HG03354 (cell line): ENCODE measurements around the gene THSD4.
A peak's percentile ranks its signal among the peaks of the same experiment; 100 is the strongest.

Experiments used
- ATAC-seq: cut with Tn5 transposase; IDR thresholded peaks from one replicate; pipeline ENCODE4 v1.9.1; 2021; ENCODE audit warnings: mild to moderate bottlenecking; ENCODE audit not compliant: unreplicated experiment, poor library complexity, severe bottlenecking

Gene THSD4

GRCh38 chr15:71756599-71757352 is 641.5 kb downstream of the THSD4 start:
- no peak for ATAC-seq

DNA sequence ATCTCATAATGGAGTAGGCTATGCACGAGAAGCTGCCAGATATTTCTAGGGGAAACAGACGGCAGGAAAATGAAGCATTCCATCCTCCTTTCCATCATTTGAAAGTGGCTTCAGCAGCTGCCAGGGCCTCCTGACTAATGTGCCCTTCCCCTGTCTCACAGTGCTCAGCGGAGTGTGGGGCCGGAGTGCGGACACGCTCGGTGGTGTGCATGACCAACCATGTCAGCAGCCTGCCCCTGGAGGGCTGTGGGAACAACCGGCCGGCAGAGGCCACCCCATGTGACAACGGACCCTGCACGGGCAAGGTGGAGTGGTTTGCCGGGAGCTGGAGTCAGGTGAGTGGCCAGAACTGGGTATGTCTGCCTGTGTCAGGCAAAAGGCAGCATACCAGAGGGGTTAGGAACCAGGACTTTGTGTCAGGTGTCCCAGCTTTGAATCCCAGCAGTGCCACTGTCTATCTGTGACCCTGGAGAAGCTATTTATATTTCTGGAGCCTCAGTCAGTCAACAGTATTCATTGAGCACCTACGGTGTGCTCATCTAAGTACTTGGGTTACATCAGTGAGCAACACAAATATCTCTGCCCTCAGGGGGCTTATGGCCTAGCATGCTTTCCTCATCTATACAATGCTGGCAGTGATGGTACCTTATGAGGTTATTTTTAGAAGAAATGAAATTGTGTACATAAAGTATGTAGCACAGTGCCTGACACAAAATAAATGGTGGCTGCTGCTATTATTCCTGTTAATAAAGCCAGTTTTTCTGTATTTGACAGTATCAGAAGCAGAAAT is 642.7 kb downstream of the THSD4 start:
- no peak for ATAC-seq

DNA sequence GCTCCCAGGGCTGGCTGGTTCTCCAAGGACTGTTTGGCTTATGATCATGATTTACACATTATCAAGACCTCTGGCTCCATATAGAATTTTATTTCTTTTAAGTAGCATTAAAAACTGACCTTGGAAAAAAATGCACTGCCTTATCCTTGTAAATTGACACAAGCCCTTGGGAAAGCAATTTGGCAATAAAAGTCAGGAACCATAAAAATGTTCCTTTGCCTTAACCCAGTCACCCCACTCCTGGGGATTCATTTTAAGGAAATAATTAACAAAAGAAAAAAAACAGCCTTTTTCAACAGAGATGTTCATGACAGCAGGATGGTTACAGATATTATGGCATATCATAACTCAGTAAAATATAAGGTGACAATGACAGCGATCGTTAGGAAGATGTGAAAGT is 643.4 kb downstream of the THSD4 start:
- ATAC-seq = no peak

GRCh38 chr15:71760852-71761251 is 645.6 kb downstream of the THSD4 start:
- ATAC-seq = no peak

- ATAC-seq = no peak
These were observed 646.4 kb downstream of the THSD4 start for GRCh38 chr15:71761649-71762048.

GRCh38 chr15:71768184-71768583 is 652.9 kb downstream of the THSD4 start:
- no peak for ATAC-seq

DNA sequence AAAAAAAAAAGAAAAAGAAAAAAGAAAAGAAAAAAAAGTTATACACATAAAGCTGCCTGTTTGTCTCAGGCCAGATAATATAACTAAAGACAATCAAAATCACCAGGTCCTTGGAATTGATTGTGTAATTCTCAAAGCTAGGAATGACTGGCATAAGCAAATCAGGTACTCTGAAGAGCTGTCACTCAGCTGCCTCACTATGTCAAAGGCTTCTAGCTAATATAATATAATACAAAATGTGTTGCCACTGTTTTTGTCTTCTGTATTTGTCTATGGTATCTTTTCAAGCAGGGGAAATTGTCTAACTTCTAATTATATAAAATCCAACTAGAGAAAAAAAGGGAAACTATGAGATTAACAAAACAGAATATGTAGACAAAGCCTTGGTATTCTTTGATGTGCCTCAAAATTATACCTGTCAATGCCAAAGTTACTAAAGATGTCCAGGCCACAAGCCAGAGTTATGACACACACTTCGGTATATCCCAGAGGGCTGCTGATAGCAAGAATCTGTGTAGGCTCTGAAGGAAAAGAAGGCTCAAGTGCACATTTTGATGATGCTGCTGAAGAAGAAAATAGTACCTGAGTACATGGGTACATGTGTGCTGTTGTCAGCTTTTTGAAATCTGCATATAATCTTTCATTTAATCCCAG is 658.1 kb downstream of the THSD4 start:
- ATAC-seq = no peak

- no peak for ATAC-seq
These were observed 660.6 kb downstream of the THSD4 start for GRCh38 chr15:71775856-71776255.

DNA sequence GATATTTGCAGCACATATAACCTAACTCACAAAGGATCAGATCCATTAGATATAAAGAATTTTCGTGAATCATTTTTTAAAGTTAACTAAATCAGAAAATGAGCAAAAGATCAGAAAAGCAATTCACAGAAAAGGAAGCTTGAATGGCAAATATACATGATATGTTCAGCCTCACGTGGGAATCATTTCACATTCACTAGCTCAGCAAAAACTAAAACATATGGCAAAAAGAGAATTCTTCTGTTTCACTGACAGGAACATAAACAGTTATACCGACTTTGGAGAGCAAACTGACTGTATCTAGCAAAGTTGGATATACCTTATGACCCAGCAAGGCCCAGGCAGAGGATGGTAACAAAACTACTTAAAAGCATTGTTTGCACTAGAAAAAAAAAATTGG is 661.0 kb downstream of the THSD4 start:
- ATAC-seq = no peak

DNA sequence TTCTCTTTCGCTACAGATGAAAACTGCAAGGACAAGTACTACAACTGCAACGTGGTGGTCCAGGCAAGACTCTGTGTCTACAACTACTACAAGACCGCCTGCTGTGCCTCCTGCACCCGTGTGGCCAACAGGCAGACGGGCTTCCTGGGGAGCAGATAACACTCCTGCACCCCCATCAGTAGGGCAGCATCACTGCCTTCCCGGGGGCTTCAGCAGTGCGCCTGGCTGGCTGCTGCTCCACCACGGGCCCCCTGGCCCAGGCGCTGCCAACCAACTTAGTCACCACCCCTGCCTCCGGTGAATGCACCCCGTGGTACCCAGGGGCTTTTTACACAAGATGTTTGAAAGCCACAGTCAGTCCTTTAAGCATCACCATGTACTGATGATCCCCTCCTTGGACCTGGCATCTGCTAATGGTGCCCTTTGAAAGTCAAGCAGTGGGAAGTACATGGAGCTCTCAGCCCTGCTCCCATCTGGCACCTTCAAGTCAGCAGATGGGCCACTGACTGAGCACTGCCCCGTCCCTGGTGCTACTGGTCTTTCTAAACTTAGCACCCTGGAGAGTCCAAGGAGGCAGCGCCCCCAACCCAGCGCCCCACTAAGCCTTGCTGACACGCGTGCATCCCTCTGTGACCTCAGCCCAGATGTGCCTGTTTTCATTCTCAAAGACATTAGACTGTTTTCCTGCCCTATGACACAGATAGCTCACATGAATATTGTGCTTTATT is 662.1 kb downstream of the THSD4 start:
- ATAC-seq = no peak

DNA sequence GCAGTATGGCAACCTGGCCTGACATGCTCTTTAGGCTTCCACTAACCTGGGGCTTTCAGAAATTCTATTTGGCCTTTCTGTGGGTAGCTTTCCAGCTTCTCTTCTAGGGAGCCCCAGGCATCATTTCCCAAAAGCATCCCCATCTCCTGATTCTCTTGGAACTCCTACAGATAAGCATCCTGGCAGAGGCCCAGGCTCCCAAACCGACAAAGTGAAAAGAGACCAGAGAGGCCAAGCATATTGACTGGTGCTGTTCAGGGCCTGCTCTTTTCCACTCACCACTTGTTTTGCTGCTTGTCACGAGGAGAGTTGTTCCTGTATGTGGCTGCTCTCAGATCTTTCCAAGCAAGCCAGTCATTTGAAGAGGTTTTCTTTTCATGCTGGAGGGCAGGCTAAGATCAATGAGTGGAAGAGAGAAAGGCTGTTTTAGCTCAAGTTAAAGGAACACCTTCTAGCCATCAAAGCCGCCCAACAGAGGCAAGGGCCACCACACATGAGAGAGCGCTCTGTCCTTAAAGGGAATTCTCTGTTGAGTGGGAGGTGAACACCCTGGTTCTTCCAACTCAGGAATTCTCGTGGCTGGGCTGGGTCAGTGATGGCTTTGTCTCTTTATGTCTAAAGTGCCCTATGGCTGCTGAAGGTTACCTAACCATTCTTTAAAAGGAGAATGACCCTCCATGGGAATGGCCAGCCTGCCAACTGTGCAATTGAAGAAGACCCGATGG is 664.0 kb downstream of the THSD4 start:
- ATAC-seq = no peak

DNA sequence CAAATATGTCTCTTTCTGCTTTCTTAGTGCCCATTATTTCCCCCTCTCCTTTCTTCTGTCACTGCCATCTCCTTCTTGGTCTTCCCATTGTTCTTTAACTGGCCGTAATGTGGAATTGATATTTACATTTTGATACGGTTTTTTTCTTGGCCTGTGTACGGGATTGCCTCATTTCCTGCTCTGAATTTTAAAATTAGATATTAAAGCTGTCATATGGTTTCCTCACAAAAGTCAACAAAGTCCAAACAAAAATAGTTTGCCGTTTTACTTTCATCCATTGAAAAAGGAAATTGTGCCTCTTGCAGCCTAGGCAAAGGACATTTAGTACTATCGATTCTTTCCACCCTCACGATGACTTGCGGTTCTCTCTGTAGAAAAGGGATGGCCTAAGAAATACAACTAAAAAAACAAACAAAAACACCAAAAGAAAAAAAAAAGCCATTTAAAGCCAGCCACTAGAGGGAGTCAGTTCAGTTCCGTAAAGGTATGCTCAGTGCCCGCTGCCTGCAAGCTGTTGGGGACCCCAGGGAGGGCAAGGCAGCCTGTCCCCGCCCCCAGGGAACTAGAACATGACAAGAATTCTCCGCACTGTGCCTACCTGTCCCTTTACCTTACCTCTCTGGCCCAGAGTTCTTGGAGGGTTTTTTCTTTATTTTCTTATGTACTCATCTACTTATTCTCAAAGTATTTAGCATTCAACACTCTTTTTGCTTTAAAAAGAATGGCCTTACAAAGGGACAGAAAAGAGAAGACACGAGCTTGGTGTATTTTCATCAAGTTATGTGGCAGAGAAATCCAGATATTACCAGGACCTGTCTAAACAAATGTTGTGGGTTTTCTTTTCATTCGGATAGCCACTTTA is 665.1 kb downstream of the THSD4 start:
- peak; percentile 64 for ATAC-seq

GRCh38 chr15:71781179-71781964 is 666.1 kb downstream of the THSD4 start:
- ATAC-seq = no peak

- no peak for ATAC-seq
These were observed 666.6 kb downstream of the THSD4 start for GRCh38 chr15:71781965-71782265.

DNA sequence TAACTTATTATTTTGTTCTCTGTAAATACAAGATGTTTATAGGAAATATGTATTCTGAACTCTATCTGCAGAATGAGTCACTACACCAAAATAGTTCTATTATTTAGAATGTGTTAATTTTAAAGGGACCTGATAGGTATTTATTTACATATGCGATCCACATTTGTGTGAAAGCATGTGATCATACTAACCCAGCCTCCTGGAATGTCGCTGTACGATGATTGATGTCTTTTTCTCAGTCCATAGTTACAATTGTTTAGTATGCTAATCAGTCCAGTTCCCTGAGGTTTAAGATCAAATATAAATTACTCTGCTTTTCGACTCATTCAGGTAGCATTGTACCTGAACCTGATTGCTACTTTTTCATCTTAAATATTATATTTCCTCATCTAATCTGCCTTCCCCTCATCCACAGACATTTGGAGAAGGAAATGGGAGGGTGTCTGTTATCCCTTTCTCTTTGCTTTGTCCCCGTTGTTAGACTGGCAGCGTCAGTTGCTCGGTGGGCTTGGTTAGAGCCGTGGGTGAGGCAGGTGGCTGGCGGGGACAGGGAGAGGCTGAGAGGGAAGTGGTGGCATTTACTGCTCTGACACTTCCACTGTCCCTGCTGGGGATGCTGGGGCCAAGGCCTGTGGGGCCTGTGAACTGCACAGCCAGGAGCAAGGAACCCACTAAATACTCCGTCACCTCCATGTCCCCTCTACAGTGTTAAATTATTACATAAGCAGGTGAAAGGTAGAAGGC is 667.3 kb downstream of the THSD4 start:
- no peak for ATAC-seq

- no peak for ATAC-seq
These were observed 669.4 kb downstream of the THSD4 start for GRCh38 chr15:71784719-71785118.

GRCh38 chr15:71785996-71786395 is 670.7 kb downstream of the THSD4 start:
- ATAC-seq = no peak
